D721Med (cell line): ENCODE data around the gene OXSR1.

Experiments used
- DNase-seq: peaks from one replicate; pipeline ENCODE4 v3.0.0; 2011; ENCODE audit warnings: low spot score; ENCODE audit not compliant: insufficient read length
- FAIRE-seq: peaks from 2 replicates; lab custom pipeline; 2011; peaks lifted over from hg19 to GRCh38; lab: Jason Lieb, UNC
- CTCF ChIP-seq: IDR thresholded peaks from 2 replicates; pipeline ENCODE4 v1.5.1; 2012; ENCODE audit warnings: mild to moderate bottlenecking, control low read depth; ENCODE audit not compliant: insufficient read depth; ENCODE audit errors: missing control alignments

The OXSR1 gene

GRCh38 chr3:38141173-38141951 is 24.0 kb upstream of the OXSR1 start:
- FAIRE-seq (no peak), DNase-seq (no peak)
- no peak for TF ChIP-seq CTCF

GRCh38 chr3:38141952-38142273 is 23.4 kb upstream of the OXSR1 start:
- DNase-seq (no peak), FAIRE-seq (no peak)
- TF ChIP-seq CTCF, result no peak

GRCh38 chr3:38142959-38143358 is 22.4 kb upstream of the OXSR1 start:
- FAIRE-seq (no peak), DNase-seq (no peak)
- no peak for TF ChIP-seq CTCF

GRCh38 chr3:38143511-38143910 is 21.8 kb upstream of the OXSR1 start:
- DNase-seq (no peak), FAIRE-seq (no peak)
- no peak for TF ChIP-seq CTCF

GRCh38 chr3:38146504-38146903 is 18.8 kb upstream of the OXSR1 start:
- DNase-seq (no peak), FAIRE-seq (no peak)
- TF ChIP-seq CTCF, result no peak

GRCh38 chr3:38147421-38147820 is 17.9 kb upstream of the OXSR1 start:
- no peak for FAIRE-seq
- DNase-seq, result no peak

More at GRCh38 chr3:38147421-38147820, 17.9 kb upstream of the OXSR1 start:
- no peak for TF ChIP-seq CTCF
